Neural progenitor cell (in vitro differentiated cells): Measurements from ENCODE around the gene STPG4. TPM values are rescaled to one million over a fixed set of nuclear protein-coding genes. Genes with fewer than 3 reads are reported as not detected.

Experiments
- DNase-seq: peaks from one replicate; pipeline ENCODE4 v3.0.0-alpha.2; 2016; ENCODE audit warnings: low spot score
- H2AFZ ChIP-seq: fragments of 200-600 bp; sonication (generic); replicated peaks from 2 replicates; pipeline ENCODE4 v1.6.1; 2016; ENCODE audit warnings: antibody characterized with exemption
- H3F3A ChIP-seq: fragments of 200-600 bp; sonication (generic); 2 replicates; pipeline ENCODE4 v1.6.1; 2016; ENCODE audit warnings: antibody characterized with exemption, low read depth
- H3K27ac ChIP-seq: fragments of 200-600 bp; sonication (generic); 2 replicates; pipeline ENCODE4 v1.5.1; 2016; ENCODE audit warnings: mild to moderate bottlenecking
- H3K27me3 ChIP-seq: fragments of 200-600 bp; sonication (generic); 2 replicates; pipeline ENCODE4 v1.6.1; 2016; ENCODE audit warnings: mild to moderate bottlenecking, moderate library complexity
- H3K36me3 ChIP-seq: fragments of 200-600 bp; sonication (generic); 2 replicates; pipeline ENCODE4 v1.5.1; 2016
- H3K4me1 ChIP-seq: fragments of 200-600 bp; sonication (generic); 2 replicates; pipeline ENCODE4 v1.6.1; 2016; ENCODE audit warnings: mixed run types
- H3K4me2 ChIP-seq: fragments of 200-600 bp; sonication (generic); 2 replicates; pipeline ENCODE4 v1.6.1; 2016
- H3K4me3 ChIP-seq: fragments of 200-600 bp; sonication (generic); 2 replicates; pipeline ENCODE4 v1.5.1; 2016
- H3K79me2 ChIP-seq: fragments of 200-600 bp; sonication (generic); 2 replicates; pipeline ENCODE4 v1.6.1; 2016; ENCODE audit warnings: low read depth
- H3K9ac ChIP-seq: fragments of 200-600 bp; sonication (generic); 2 replicates; pipeline ENCODE4 v1.6.1; 2016
- H3K9me3 ChIP-seq: fragments of 200-600 bp; sonication (generic); 2 replicates; pipeline ENCODE4 v1.5.1; 2016; ENCODE audit warnings: low read depth
- H4K20me1 ChIP-seq: fragments of 200-600 bp; sonication (generic); 2 replicates; pipeline ENCODE4 v1.6.1; 2016; ENCODE audit warnings: low read depth
- H3K27ac Mint-ChIP-seq: 3 replicates; pipeline ENCODE4 v1.8.0; 2021; ENCODE audit warnings: mixed read lengths
- H3K27me3 Mint-ChIP-seq: 2 replicates; pipeline ENCODE4 v1.8.0; 2022; ENCODE audit warnings: low read depth, mild to moderate bottlenecking, inconsistent platforms, moderate library complexity, mixed read lengths; ENCODE audit not compliant: insufficient read depth
- H3K36me3 Mint-ChIP-seq: 3 replicates; pipeline ENCODE4 v1.8.0; 2021; ENCODE audit warnings: mixed read lengths
- H3K4me1 Mint-ChIP-seq: 3 replicates; pipeline ENCODE4 v1.8.0; 2021; ENCODE audit warnings: mixed read lengths
- H3K4me3 Mint-ChIP-seq: 3 replicates; pipeline ENCODE4 v1.8.0; 2021; ENCODE audit warnings: mild to moderate bottlenecking, moderate library complexity, mixed read lengths
- H3K9me3 Mint-ChIP-seq: 3 replicates; pipeline ENCODE4 v1.8.0; 2020; ENCODE audit warnings: mixed read lengths
- CTCF ChIP-seq: fragments of 200-600 bp; sonication (generic); IDR thresholded peaks from 2 replicates; pipeline ENCODE4 v1.5.1; 2017; ENCODE audit warnings: antibody characterized with exemption, mild to moderate bottlenecking
- EZH2 ChIP-seq: fragments of 200-600 bp; sonication (generic); IDR thresholded peaks from 2 replicates; pipeline ENCODE4 v1.6.1; 2017; ENCODE audit warnings: antibody characterized with exemption, mild to moderate bottlenecking, moderate library complexity
- EZH2phosphoT487 ChIP-seq: fragments of 200-600 bp; sonication (generic); IDR thresholded peaks from 2 replicates; pipeline ENCODE4 v1.6.1; 2017; ENCODE audit warnings: antibody characterized with exemption
- total RNA-seq: library from RNA; depleted of rRNA; stranded (reverse); fragments of >200 nt; gene quantifications from 2 replicates; pipeline ENCODE4 v1.2.3, GENCODE V29; 2015; ENCODE audit warnings: low replicate concordance

STPG4 gene
- total RNA-seq, 1 donor from 2014 or later, result not detected

- H3K27ac Mint-ChIP-seq, result no peak overlapping the region
- DNase-seq, result peak; percentile 37
- no peaks in the 10 kb centered on the region for H3K36me3 ChIP-seq
- H3K27ac ChIP-seq, result no peak overlapping the region
- peaks cover 4% of the 10 kb centered on the region for H3K4me1 ChIP-seq
- peaks cover 35% of the 10 kb centered on the region for H3K4me1 Mint-ChIP-seq
- TF ChIP-seq CTCF (peak; percentile 13), EZH2phosphoT487 (no peak)
- H3K9me3 Mint-ChIP-seq, result no peaks in the 10 kb centered on the region
- no peak overlapping the region for H3K9ac ChIP-seq
- no peak overlapping the region for H2AFZ ChIP-seq
- no peaks in the 10 kb centered on the region for H3K9me3 ChIP-seq
- H3K36me3 Mint-ChIP-seq, result peaks cover 27% of the 10 kb centered on the region
- no peak overlapping the region for H3K4me2 ChIP-seq
- no peak overlapping the region for H3K4me3 Mint-ChIP-seq
- no peaks in the 10 kb centered on the region for H3K79me2 ChIP-seq
- peaks cover 16% of the 10 kb centered on the region for H3K27me3 Mint-ChIP-seq
- H4K20me1 ChIP-seq, result no peaks in the 10 kb centered on the region
- H3F3A ChIP-seq, result no peaks in the 10 kb centered on the region
- no peaks in the 10 kb centered on the region for H3K27me3 ChIP-seq
- H3K4me3 ChIP-seq, result no peak overlapping the region
Measured at GRCh38 chr2:47048801-47049480, 106.2 kb downstream of the STPG4 start.

- Histone ChIP-seq H3K9me3 (no peaks in the 10 kb centered on the region), H3F3A (no peaks in the 10 kb centered on the region), H4K20me1 (no peaks in the 10 kb centered on the region), H3K9ac (no peak overlapping the region), H2AFZ (no peak overlapping the region), H3K79me2 (no peaks in the 10 kb centered on the region), H3K4me1 (peaks cover 8% of the 10 kb centered on the region), H3K27me3 (no peaks in the 10 kb centered on the region), H3K36me3 (no peaks in the 10 kb centered on the region), H3K4me3 (no peak overlapping the region), H3K4me2 (no peak overlapping the region), H3K27ac (no peak overlapping the region)
- peak overlapping the region; percentile 91 for H3K27ac Mint-ChIP-seq
- no peak overlapping the region for H3K4me3 Mint-ChIP-seq
- DNase-seq, result peak; percentile 21
- peaks cover 15% of the 10 kb centered on the region for H3K27me3 Mint-ChIP-seq
- H3K4me1 Mint-ChIP-seq, result peaks cover 58% of the 10 kb centered on the region
- H3K9me3 Mint-ChIP-seq, result no peaks in the 10 kb centered on the region
- TF ChIP-seq EZH2 (no peak), EZH2phosphoT487 (no peak), CTCF (no peak)
- H3K36me3 Mint-ChIP-seq, result peaks cover 22% of the 10 kb centered on the region
Measured at GRCh38 chr2:47046271-47046670, 108.8 kb downstream of the STPG4 start.

- Mint-ChIP-seq H3K36me3 (peaks cover 22% of the 10 kb centered on the region), H3K4me3 (peak overlapping the region; percentile 5), H3K27me3 (peaks cover 19% of the 10 kb centered on the region), H3K27ac (no peak overlapping the region), H3K9me3 (no peaks in the 10 kb centered on the region), H3K4me1 (peaks cover 69% of the 10 kb centered on the region)
- Histone ChIP-seq H3K4me3 (no peak overlapping the region), H3F3A (no peaks in the 10 kb centered on the region), H3K4me1 (peaks cover 13% of the 10 kb centered on the region), H3K27me3 (no peaks in the 10 kb centered on the region), H3K79me2 (no peaks in the 10 kb centered on the region), H2AFZ (no peak overlapping the region), H3K27ac (no peak overlapping the region), H3K9me3 (no peaks in the 10 kb centered on the region), H3K4me2 (no peak overlapping the region), H3K36me3 (no peaks in the 10 kb centered on the region), H4K20me1 (no peaks in the 10 kb centered on the region), H3K9ac (no peak overlapping the region)
- TF ChIP-seq EZH2phosphoT487 (no peak), EZH2 (no peak), CTCF (no peak)
- no peak for DNase-seq
Measured at GRCh38 chr2:47043891-47044239, 111.2 kb downstream of the STPG4 start.
